Activated naive CD8-positive, alpha-beta T cell treated with anti-CD3 and anti-CD28 coated beads, Interleukin-2, amount 50 U/mL, for 16 hours (primary cell): ENCODE measurements around the gene ANAPC5.

Experiments
- DNase-seq: peaks from one replicate; pipeline ENCODE4 v3.0.0-alpha.2; 2020; ENCODE audit warnings: low read depth, low spot score

Gene ANAPC5

GRCh38 chr12:121260091-121260490 is 92.1 kb downstream of the ANAPC5 start:
- DNase-seq = no peak

GRCh38 chr12:121259074-121259473 is 93.1 kb downstream of the ANAPC5 start:
- no peak for DNase-seq
